ENCODE measurements around the gene SNURF. TPM values are rescaled to one million over a fixed set of nuclear protein-coding genes. Genes with fewer than 3 reads are reported as not detected.

Gene SNURF
- total and polyA plus RNA-seq, 4 donors = 2.1 to 78.4 (median 3.1) TPM

GRCh38 chr15:24962880-24963279 is 8.1 kb downstream of the SNURF start:
- ATAC-seq (ENCODE audit: insufficient read depth, low FRiP score) (no peak), DNase-seq (no peak)
- Histone ChIP-seq H3K27ac (ENCODE audit: low read depth in 1 of 2, low read length in 1 of 2) (no peak overlapping the region), H3K4me3 (no peak overlapping the region), H3K36me3 (ENCODE audit: control insufficient read depth in 4 of 4, insufficient read depth in 4 of 4, low read length in 4 of 4) (peaks cover 0 to 21% (median 11%) of the 10 kb centered on the region in 4 donors), H3K4me1 (ENCODE audit: control insufficient read depth in 5 of 5, insufficient read depth in 5 of 5, low read length in 5 of 5) (peaks cover 0 to under 1% (median 0%) of the 10 kb centered on the region in 5 donors), H3K9me3 (ENCODE audit: control insufficient read depth in 4 of 4, insufficient read depth in 3 of 4, low read length in 3 of 4) (peaks cover 0 to 21% (median 0%) of the 10 kb centered on the region in 4 donors), H3K9ac (ENCODE audit: insufficient read depth in 1 of 2, low read length in 2 of 2) (no peak overlapping the region), H3K27me3 (ENCODE audit: control insufficient read depth in 3 of 3, insufficient read depth in 3 of 3, low read length in 2 of 3) (no peaks in the 10 kb centered on the region)
- 91 to 97% methylated on average over 4 of the region's 4 CpGs for WGBS, 2 donors
- TF ChIP-seq CTCF (IDR thresholded peaks at IDR 0.05; ENCODE audit: control extremely low read depth, extremely low read depth) = no peak

GRCh38 chr15:24966364-24967103 is 11.7 kb downstream of the SNURF start:
- DNase-seq = no peak
- 72 to 77% methylated on average over 4 of the region's 4 CpGs for WGBS, 2 donors
- Histone ChIP-seq H3K9ac (ENCODE audit: insufficient read depth in 1 of 2, low read length in 2 of 2) (no peak overlapping the region), H3K9me3 (ENCODE audit: control insufficient read depth in 4 of 4, insufficient read depth in 3 of 4, low read length in 3 of 4) (peaks cover 0 to 18% (median 0%) of the 10 kb centered on the region in 4 donors), H3K27ac (ENCODE audit: low read depth in 1 of 2, low read length in 1 of 2) (no peak overlapping the region), H3K4me3 (no peak overlapping the region), H3K27me3 (ENCODE audit: control insufficient read depth in 3 of 3, insufficient read depth in 3 of 3, low read length in 2 of 3) (no peaks in the 10 kb centered on the region), H3K4me1 (ENCODE audit: control insufficient read depth in 5 of 5, insufficient read depth in 5 of 5, low read length in 5 of 5) (no peaks in the 10 kb centered on the region), H3K36me3 (ENCODE audit: control insufficient read depth in 4 of 4, insufficient read depth in 4 of 4, low read length in 4 of 4) (peaks cover 6 to 21% (median 11%) of the 10 kb centered on the region in 4 donors)
- ATAC-seq (ENCODE audit: insufficient read depth, low FRiP score) = no peak
- no peak for TF ChIP-seq CTCF (IDR thresholded peaks at IDR 0.05; ENCODE audit: control extremely low read depth, extremely low read depth)

GRCh38 chr15:24971052-24971451 is 16.3 kb downstream of the SNURF start:
- Histone ChIP-seq H3K9me3 (ENCODE audit: control insufficient read depth in 4 of 4, insufficient read depth in 3 of 4, low read length in 3 of 4) (peaks cover 0 to 17% (median 0%) of the 10 kb centered on the region in 4 donors), H3K27ac (ENCODE audit: low read depth in 1 of 2, low read length in 1 of 2) (no peak overlapping the region), H3K4me3 (no peak overlapping the region), H3K4me1 (ENCODE audit: control insufficient read depth in 5 of 5, insufficient read depth in 5 of 5, low read length in 5 of 5) (no peaks in the 10 kb centered on the region), H3K27me3 (ENCODE audit: control insufficient read depth in 3 of 3, insufficient read depth in 3 of 3, low read length in 2 of 3) (no peaks in the 10 kb centered on the region), H3K9ac (ENCODE audit: insufficient read depth in 1 of 2, low read length in 2 of 2) (no peak overlapping the region), H3K36me3 (ENCODE audit: control insufficient read depth in 4 of 4, insufficient read depth in 4 of 4, low read length in 4 of 4) (peaks cover 13 to 20% (median 18%) of the 10 kb centered on the region in 4 donors)
- 80 to 86% methylated on average over 3 of the region's 3 CpGs for WGBS, 2 donors
- TF ChIP-seq CTCF (IDR thresholded peaks at IDR 0.05; ENCODE audit: control extremely low read depth, extremely low read depth) = no peak
- DNase-seq (no peak), ATAC-seq (ENCODE audit: insufficient read depth, low FRiP score) (no peak)

Data from lung (tissue), 12 donors.